BLaER1 treated with 17β-estradiol and CSF1 and Interleukin-3, amounts not matched to agents 10 nM and 100 nM (cell line): ENCODE data around the gene CCND1.
"Not testable (repeated sequence)": the region's sequence is repeated elsewhere in the genome, so short reads cannot be mapped to it uniquely, and the experiment has no call there.

Experiments used
- H3K27ac ChIP-seq, 11 experiments: shearing (Covaris generic); formaldehyde crosslinking; 2 replicates each; pipeline ENCODE4 v1.8.1; 2022
- H3K27me3 ChIP-seq, 11 experiments: shearing (Covaris generic); formaldehyde crosslinking; 2 replicates each; pipeline ENCODE4 v1.8.1; 2022
- H3K36me3 ChIP-seq, 11 experiments: shearing (Covaris generic); formaldehyde crosslinking; 2 replicates each; pipeline ENCODE4 v1.8.1; 2022
- H3K4me1 ChIP-seq, 10 experiments: shearing (Covaris generic); formaldehyde crosslinking; 2 replicates each; pipeline ENCODE4 v1.8.1; 2022
- H3K4me2 ChIP-seq, 11 experiments: shearing (Covaris generic); formaldehyde crosslinking; 2 replicates each; pipeline ENCODE4 v1.8.1; 2022
- H3K4me3 ChIP-seq, 10 experiments: shearing (Covaris generic); formaldehyde crosslinking; 2 replicates each; pipeline ENCODE4 v1.8.1; 2022
- H3K9ac ChIP-seq, 11 experiments: shearing (Covaris generic); formaldehyde crosslinking; 2 replicates each; pipeline ENCODE4 v1.8.1; 2022
- H3K9me3 ChIP-seq, 11 experiments: shearing (Covaris generic); formaldehyde crosslinking; replicated peaks in 1 of 11; 2 replicates each; pipeline ENCODE4 v1.8.1; 2022
- H4K20me1 ChIP-seq, 11 experiments: shearing (Covaris generic); formaldehyde crosslinking; 2 replicates each; pipeline ENCODE4 v1.8.1; 2022
- Cebpa-rat ChIP-seq, 11 experiments: shearing (Covaris generic); IDR thresholded peaks; 2 replicates each; pipeline ENCODE4 v1.8.1; 2022

The CCND1 gene

DNA sequence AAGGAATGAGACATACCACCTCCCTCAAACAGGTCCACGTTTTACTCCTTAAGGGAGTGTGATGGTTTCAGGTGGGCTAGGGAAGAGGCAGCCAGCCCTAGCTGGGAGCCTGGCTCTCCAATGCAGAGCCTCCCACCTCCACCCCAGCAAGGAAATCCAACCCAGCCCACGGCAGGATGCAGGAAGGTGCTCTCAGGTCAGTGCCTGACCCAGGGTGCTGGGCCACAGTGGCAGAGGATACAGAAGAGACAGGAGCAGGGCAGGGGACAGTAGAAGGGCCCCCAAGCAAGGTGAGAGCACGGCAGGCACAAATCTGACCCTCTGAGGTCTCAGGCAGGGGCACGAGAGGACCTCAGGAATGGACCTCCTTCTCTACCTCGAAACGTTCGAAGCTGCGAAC, 26.9 kb upstream of the CCND1 start:
- no peak for TF ChIP-seq Cebpa-rat (IDR thresholded peaks at IDR 0.05)
- Histone ChIP-seq H4K20me1 (no peaks in the 10 kb centered on the region), H3K4me2 (no peak overlapping the region), H3K27me3 (no peaks in the 10 kb centered on the region), H3K9me3 (peaks cover 0 to 4% (median 0%) of the 10 kb centered on the region in 11 experiments; a peak in 4 of 22 replicates), H3K4me1 (peaks cover 7 to 18% (median 16%) of the 10 kb centered on the region in 10 experiments; a peak in 19 of 20 replicates), H3K4me3 (no peak overlapping the region), H3K36me3 (no peaks in the 10 kb centered on the region), H3K27ac (no peak overlapping the region), H3K9ac (no peak overlapping the region)

DNA sequence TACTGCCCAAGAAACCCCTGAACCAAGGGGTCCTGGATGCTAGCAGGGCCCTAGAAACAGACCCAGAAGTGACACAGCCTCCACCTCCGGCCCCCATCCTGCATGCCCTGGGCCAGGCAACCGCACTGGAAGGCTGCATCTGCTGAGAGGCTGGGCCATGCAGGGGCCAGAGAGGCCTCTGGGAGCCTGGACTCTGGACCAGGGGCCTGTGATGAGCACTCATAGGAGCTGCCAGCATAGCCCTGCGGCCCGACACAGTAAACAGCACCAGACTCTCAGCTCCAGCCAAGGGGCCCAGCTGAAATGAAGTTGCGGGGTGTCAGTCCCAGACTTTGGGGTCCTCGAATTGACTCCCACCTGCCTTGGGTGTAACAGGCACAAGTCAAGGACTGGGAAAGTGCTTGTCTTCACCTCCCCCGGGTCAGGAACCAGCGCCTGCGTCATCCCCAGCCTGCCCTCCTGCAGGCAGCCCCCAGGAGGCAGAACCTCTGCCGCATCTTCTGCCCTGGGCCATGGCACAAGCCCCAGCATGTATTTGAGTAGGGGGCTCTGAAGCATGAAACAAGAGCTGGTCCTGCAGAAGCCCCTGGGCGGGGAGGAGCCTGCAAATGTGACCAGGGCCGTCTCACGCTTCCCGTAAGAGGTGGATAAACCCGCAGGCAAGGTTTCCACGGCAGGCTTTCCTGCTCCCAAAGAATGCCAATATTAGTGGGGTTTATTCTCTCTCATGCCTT, 25.2 kb upstream of the CCND1 start:
- no peak overlapping the region for H3K27ac ChIP-seq
- H3K4me2 ChIP-seq, result no peak overlapping the region
- H4K20me1 ChIP-seq, result no peaks in the 10 kb centered on the region
- no peak overlapping the region for H3K4me3 ChIP-seq
- no peak overlapping the region for H3K9ac ChIP-seq
- H3K4me1 ChIP-seq, result peaks cover 7 to 16% (median 15%) of the 10 kb centered on the region in 10 experiments; a peak in 19 of 20 replicates
- H3K9me3 ChIP-seq, result no peaks in the 10 kb centered on the region
- H3K27me3 ChIP-seq, result no peaks in the 10 kb centered on the region
- TF ChIP-seq Cebpa-rat (IDR thresholded peaks at IDR 0.05), result no peak
- no peaks in the 10 kb centered on the region for H3K36me3 ChIP-seq

DNA sequence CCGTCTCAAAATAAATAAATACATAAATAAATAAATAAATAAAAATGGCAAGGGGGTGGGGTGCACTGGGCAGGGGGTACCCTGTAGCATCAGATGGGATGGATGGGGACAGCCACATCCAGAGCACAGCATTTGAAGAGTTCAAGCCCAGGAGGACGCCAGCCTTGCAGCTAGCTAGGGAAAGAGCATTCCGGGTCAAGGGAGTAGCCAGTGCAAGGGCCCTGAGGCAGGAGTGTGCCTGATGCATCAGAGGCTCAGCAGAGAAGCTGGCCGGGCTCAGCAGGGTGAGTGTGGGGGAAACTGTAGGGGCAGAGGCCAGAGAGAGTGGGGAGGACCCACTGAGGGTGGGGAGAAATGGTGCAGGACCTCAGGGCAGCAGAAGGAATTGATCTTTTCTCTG, 23.7 kb upstream of the CCND1 start:
- Histone ChIP-seq H3K4me1 (peaks cover 0 to 1% (median 0%) of the 10 kb centered on the region in 10 experiments; a peak in 5 of 20 replicates), H3K4me2 (no peak overlapping the region), H3K4me3 (no peak overlapping the region), H3K9me3 (no peaks in the 10 kb centered on the region), H3K27me3 (no peaks in the 10 kb centered on the region), H4K20me1 (no peaks in the 10 kb centered on the region), H3K36me3 (no peaks in the 10 kb centered on the region), H3K9ac (no peak overlapping the region), H3K27ac (no peak overlapping the region)
- TF ChIP-seq Cebpa-rat (IDR thresholded peaks at IDR 0.05), result no peak

DNA sequence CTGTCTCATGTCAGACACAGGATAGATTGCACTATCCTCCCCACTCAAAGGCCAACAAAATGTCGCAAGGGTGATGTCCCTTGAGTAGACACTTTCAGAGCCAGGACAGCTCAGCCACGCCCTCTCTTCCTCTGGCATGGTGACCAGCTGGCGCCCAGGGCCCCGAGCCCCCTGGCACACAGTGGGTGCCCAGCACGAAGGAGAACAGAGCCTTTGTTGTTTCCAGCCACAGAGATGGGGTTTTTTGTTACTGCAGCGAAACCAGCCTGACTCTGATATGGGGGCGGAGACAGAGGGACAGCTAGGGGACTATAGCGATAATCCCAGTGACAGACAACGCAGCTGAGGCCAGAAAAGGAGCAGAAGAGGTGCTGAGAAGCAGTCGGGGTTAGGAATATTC, 23.3 kb upstream of the CCND1 start:
- H3K9ac ChIP-seq, result no peak overlapping the region
- H3K27ac ChIP-seq, result no peak overlapping the region
- H3K4me2 ChIP-seq, result no peak overlapping the region
- no peaks in the 10 kb centered on the region for H3K4me1 ChIP-seq
- H3K9me3 ChIP-seq, result no peaks in the 10 kb centered on the region
- TF ChIP-seq Cebpa-rat (IDR thresholded peaks at IDR 0.05), result no peak
- H4K20me1 ChIP-seq, result no peaks in the 10 kb centered on the region
- H3K27me3 ChIP-seq, result no peaks in the 10 kb centered on the region
- H3K4me3 ChIP-seq, result no peak overlapping the region
- H3K36me3 ChIP-seq, result no peaks in the 10 kb centered on the region

DNA sequence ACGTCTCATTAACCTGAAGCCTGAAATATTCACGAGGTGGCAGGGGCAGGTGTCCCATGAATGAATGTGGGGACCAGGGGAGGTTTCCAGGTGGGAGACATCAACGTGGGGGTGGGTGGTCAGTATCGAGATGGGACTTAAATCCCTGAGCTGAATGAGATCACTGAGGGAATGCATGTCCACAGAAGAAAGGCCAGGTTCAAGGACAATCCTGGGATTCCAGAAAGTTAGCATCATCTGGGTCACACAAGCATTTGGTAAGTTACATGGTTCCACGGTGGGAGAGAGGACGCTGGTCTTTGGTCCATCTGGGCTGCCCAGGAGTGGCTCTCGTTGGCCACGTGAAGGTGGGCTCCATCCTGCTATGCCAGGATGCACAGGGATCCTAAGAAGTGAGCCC, 22.7 kb upstream of the CCND1 start:
- H3K4me3 ChIP-seq, result no peak overlapping the region
- H3K27ac ChIP-seq, result no peak overlapping the region
- TF ChIP-seq Cebpa-rat (IDR thresholded peaks at IDR 0.05), result no peak

DNA sequence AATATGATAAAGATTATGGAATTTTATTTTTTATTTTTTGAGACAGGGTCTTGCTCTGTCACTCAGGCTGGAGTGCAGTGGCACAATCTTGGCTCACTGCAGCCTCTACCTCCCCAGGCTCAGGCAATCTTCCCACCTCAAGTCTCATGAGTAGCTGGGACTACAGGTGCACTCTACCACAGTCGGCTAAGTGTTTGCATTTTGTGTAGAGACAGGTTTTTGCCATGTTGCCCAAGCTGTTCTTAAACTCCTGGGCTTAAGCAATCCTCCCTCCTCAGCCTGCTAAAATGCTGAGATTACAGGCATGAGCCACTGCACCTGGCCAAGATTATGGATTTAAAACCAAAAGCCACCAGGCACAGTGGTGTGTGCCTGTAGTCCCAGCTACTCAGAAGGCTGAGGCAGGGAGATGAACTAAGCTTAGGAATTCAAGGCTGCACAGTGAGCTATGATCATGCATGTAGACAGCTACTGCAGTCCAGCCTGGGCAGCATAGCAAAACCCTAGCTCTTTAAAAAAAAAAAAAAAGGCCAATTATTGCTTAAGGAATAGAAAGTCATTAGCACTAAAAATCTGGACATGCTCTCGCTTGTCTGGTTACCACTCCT, 20.2 kb upstream of the CCND1 start:
- no peak overlapping the region for H3K9ac ChIP-seq
- no peak for TF ChIP-seq Cebpa-rat (IDR thresholded peaks at IDR 0.05)

More for the DNA sequence above, 22.7 kb upstream of the CCND1 start:
- Histone ChIP-seq H3K27me3 (no peaks in the 10 kb centered on the region), H3K36me3 (no peaks in the 10 kb centered on the region), H3K4me2 (no peak overlapping the region), H3K4me1 (no peaks in the 10 kb centered on the region), H3K9me3 (no peaks in the 10 kb centered on the region), H3K9ac (no peak overlapping the region), H4K20me1 (no peaks in the 10 kb centered on the region)

DNA sequence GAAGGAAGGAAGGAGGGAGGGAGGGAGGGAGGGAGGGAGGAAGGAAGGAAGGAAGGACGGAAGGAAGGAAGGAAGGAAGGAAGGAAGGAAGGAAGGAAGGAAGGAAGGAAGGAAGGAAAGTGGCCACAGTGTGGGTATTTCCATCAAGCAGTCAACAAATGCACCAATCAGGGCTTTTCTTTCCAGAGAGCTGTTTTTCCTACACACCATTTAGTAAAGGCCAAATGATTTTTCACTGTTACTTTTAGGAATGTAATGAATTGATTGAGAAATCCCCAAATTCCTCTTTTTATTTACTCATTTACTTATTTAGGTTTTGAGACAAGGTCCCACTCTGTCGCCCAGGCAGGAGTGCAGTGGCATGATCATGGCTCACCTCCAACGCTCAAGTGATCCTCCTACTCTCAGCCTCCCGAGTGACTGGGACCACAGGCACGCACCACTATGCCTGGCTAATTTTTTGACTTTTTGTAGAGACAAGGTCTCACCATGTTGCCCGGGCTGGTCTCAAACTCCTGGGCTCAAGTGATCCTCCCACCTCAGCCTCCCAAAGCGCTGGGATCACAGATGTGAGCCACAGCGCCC, 18.8 kb upstream of the CCND1 start:
- not testable (repeated sequence) for H3K9ac ChIP-seq, H3K4me1 ChIP-seq, H3K27ac ChIP-seq, H3K4me2 ChIP-seq, H3K9me3 ChIP-seq, H3K27me3 ChIP-seq, H3K4me3 ChIP-seq, H4K20me1 ChIP-seq, H3K36me3 ChIP-seq

More for the DNA sequence above, 20.2 kb upstream of the CCND1 start:
- Histone ChIP-seq H3K4me1 (no peaks in the 10 kb centered on the region), H3K4me2 (no peak overlapping the region), H3K4me3 (no peak overlapping the region), H4K20me1 (no peaks in the 10 kb centered on the region), H3K9me3 (no peaks in the 10 kb centered on the region), H3K27ac (no peak overlapping the region), H3K27me3 (no peaks in the 10 kb centered on the region), H3K36me3 (no peaks in the 10 kb centered on the region)

DNA sequence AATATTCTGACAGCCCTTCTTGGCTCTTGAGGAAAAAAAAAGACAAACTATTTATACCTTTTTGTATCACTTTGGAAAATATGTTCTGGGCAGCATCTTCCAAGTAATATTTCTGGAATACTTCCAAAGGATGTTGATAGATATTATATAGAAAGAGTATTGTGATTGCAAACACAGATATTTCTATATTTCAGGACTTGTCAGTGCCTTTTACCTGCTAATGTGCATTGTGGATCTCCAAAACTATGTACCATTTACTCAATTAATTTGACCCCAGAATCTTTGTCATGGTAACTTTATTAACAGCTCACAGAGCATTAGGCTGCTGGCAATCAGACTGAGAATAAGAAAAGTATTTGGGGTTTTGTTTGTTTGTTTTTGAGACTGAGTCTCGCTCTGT, 16.7 kb upstream of the CCND1 start:
- Histone ChIP-seq H4K20me1 (no peaks in the 10 kb centered on the region), H3K9me3 (peaks cover 0 to 7% (median 3%) of the 10 kb centered on the region in 11 experiments; a peak in 5 of 22 replicates), H3K4me1 (no peaks in the 10 kb centered on the region; a peak in 1 of 20 replicates), H3K36me3 (no peaks in the 10 kb centered on the region), H3K4me3 (no peak overlapping the region), H3K4me2 (no peak overlapping the region), H3K9ac (no peak overlapping the region), H3K27me3 (no peaks in the 10 kb centered on the region), H3K27ac (no peak overlapping the region)
- no peak for TF ChIP-seq Cebpa-rat (IDR thresholded peaks at IDR 0.05)

DNA sequence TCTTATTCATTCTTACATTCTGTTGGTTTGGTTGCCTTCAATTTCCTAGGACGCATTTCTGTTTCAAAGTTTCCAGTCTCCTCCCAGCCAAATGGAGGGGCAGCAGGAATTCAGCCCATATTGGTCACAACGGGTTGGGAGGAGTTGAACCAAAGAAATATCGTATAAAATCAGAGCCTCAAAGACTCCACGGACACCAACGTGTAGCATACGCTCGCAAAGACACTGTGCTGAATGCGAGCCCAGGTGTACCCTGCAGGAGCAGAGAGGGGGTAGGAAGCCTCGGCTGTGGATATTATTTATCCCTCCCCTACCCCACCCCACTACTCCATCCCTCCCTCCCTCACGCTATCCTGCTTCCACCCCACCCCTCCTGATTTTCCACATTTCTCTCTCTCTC, 15.5 kb upstream of the CCND1 start:
- Histone ChIP-seq H3K4me3 (no peak overlapping the region), H3K27ac (no peak overlapping the region), H3K4me1 (no peaks in the 10 kb centered on the region; a peak in 1 of 20 replicates), H3K9ac (no peak overlapping the region), H3K9me3 (peaks cover 10 to 16% (median 13%) of the 10 kb centered on the region in 11 experiments; a peak in 18 of 22 replicates), H3K27me3 (no peaks in the 10 kb centered on the region), H4K20me1 (no peaks in the 10 kb centered on the region), H3K4me2 (no peak overlapping the region), H3K36me3 (no peaks in the 10 kb centered on the region)
- no peak for TF ChIP-seq Cebpa-rat (IDR thresholded peaks at IDR 0.05)
